Activated CD4-positive, CD25-positive, alpha-beta regulatory T cell treated with anti-CD3 and anti-CD28 coated beads, Interleukin-2, amount 50 U/mL, for 72 hours (primary cell): ENCODE measurements around the gene GSPT1.
"Not testable (repeated sequence)": the region's sequence is repeated elsewhere in the genome, so short reads cannot be mapped to it uniquely, and the experiment has no call there.

Source experiments
- DNase-seq: peaks from one replicate; pipeline ENCODE4 v3.0.0; 2021

The GSPT1 gene

DNA sequence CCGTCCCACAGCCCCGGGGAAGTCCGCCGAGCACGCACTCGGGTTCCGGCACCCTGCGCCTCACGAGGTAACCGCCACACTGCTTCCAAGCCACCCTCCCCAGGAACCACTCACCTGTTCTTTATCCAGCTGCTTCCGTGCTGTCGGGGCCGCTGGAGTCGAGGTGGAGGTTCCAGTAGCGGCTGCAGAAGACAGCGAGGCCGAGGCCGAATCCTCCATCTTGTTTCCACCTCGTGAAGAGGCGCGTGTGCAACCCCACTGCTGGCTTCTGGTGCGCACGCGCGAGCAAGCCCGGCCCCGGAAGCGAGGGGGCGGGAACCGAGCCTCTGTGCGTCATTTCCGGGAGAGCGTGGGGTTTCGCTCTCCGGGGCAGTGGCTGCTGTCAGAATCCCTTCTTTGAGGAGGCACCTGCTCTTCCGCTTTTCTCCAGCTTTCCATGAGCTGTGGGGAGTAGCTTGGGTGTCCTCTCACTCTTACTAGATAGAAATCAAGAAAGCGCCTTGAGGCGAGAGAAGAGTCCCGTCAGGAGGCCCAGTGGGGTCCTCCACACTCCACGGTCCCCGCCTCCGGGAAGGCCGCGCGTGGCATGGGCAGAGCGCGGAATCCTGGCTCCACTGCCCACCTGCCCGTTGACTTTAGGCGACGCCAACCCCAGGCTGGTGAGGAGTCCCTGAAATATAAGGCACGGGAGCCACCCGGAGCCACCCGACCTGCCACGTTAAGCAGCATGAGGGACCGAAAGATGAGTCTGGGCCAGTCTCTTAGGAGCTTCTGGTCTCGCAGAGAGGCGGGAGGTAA, 64.3 kb downstream of the GSPT1 start, which contains the start of gene RSL1D1:
RSL1D1 (minus strand) TSS at position 249 of the 798 bp plus-strand sequence; CDS start at position 219, 30 bp downstream.
- peak; percentile 95 for DNase-seq

DNA sequence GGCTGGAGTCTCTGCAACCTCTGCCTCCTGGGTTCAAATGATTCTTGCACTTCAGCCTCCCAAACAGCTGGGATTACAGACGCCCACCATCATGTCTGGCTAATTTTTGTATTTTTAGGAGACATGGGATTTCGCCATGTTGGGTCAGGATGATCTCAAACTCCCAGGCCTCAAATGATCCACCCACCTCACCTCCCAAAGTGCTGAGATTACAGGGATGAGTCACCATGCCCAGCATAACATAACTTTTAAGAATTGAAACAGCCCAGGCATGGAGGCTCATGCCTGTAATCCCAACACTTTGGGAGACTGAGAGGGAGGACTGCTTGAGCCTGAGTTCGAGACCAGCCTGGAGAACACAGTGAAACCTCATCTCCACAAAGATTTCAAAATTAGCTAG, 66.9 kb downstream of the GSPT1 start:
- no peak for DNase-seq

- no peak for DNase-seq
Observed at GRCh38 chr16:11844499-11844898, 71.3 kb downstream of the GSPT1 start.

DNA sequence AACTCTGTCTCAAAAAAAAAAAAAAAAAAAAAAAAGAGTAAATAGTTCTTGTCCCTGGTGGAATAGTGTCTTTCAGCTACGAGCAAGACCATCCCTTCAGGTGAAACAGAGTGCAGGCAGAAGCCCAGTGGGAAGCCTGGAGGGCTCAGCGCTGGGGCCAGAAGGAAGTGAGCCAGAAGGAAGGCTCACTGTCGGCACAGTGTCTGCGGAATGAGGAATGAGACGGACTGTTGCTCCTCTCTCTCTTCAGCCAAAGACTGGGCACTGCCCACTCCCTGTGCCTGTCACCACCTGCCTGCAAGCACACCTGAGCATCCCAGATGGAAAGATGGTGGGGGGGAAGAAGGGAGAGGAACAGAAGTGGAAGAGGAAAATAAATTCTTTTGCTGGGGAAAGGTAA, 71.9 kb downstream of the GSPT1 start:
- no peak for DNase-seq

GRCh38 chr16:11843206-11843605, 72.5 kb downstream of the GSPT1 start:
- no peak for DNase-seq

DNA sequence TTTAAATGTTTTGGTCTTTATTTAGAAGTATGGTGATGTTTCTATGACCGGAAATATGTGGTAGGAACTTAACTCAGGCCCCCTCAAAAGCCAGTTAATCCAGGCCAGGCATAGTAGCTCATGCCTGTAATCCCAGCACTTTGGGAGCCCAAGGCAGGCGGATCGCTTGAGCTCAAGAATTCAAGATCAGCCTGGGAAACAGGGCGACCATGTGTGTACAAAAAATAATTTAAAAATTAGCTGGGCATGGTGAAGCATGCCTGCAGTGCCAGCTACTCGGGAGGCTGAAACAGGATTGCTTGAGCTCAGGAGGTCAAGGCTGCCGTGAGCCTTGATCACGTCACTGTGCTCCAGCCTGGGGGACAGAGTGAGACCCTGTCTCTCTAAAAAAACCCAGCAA, 74.7 kb downstream of the GSPT1 start:
- no peak for DNase-seq

GRCh38 chr16:11836650-11837244, 79.0 kb downstream of the GSPT1 start:
- DNase-seq: no peak

DNA sequence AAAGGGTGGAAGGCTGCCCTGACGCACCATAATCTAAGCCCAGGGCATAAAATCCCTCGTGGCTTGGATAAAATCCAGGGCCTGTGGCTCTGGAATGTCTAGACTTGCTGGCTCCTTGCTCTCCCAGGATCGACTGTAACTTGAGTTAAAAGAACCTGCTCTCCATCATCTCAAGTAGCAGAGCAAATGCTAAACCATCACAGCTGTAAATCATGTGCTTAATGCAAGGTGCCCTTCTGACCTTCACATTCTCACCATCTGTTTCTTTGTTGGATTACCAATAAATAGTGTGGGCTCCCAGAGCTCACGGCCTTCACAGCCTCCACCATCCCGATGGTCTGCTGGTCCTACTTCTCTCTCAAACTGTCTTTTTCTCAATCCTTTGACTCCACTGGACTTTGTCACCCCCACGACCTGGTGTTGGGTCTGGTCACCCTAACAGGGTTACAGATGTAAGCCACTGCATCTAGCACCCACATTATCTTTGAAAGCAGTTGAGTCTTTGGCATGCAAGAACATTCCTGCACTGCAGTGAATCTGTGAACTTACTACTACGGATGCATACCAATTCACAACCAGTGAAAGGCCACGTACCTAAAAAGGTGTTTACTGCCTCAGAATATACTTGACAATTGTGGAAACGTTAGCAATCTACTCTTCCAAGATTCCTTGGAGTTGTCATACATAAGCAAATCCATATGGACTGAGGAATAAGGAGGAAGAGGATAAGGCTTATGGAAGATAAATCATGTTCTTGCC, 79.7 kb downstream of the GSPT1 start:
- DNase-seq: no peak

DNA sequence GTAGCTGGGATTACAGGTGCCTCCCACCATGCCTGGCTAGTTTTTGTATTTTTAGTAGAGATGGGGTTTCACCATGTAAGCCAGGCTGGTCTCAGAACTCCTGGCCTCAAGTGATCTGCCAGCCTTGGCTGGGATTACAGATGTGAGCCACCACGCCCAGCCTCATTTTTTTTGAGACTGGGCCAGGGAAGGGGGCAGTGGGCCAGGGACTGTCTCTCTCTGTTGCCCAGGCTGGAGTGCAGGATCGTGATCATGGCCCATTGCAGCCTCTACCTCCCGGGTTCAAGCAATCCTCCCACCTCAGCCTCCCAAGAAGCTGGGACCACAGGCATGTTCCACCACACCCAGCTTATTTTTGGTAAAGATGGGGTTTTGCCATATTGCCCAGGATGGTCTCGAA, 80.4 kb downstream of the GSPT1 start:
- no peak for DNase-seq

GRCh38 chr16:11833951-11834695, 81.6 kb downstream of the GSPT1 start:
- DNase-seq: no peak

DNA sequence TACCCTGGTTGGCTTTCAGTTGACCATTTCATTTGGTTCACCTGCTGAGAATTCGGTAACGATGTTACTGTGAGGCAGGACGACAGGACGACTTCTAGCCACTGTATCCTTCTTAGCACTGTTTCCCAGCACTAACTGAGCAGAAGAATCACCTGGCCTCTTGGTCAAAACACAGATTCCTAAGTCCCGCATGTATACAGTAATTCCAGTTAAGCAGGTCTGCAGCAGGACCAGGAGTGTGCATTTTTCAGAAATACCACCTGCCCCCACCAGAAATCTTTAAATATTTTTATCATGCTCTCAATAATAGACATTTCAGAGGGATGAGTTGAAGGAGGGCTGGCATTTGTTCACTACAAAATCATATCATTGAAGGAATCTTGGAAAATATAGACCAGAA, 87.1 kb downstream of the GSPT1 start:
- no peak for DNase-seq

DNA sequence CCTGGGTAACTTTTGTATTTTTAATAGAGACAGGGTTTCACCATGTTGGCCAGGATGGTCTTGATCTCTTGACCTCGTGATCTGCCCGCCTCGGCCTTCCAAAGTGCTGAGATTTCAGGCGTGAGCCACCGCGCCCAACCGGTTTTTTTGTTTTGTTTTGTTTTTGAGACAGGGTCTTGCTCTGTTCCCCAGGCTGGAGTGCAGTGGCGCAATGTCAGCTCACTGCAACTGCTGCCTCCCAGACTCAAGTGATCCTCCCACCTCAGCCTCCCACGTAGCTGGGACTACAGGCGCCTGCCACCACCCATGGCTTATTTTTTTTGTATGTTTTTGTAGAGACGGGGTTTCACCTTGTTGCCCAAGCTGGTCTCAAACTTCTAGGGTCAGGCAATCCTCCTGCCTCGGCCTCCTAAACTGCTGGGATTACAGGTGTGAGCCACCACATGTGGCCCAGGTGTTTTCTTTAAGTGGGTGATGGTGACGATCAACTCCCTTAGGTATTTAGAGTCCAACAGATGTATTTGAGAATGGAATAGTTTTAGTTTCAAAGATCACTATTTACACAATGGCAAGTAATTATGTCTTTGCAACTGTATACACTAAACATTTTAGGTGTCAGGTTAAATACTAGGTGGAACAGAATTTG, 90.1 kb downstream of the GSPT1 start:
- DNase-seq: not testable (repeated sequence)

DNA sequence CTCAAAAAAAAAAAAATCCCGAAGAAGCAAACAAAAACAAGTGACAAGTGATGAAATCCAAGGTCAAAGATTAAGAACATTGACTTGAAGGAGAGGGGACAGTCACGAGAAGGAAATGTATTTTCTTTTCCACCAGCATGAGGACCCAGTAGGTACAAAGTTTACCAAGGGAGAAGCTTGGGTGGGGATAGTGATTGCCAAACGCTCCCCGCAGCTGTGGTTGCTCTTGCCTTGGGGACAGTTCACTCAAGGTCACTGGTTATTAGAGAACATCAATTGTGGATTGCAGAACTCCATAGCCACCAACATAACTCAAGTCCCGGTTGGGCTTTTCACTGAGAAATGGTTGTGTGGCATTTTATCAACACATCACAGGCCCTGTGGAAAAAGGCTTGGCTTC, 91.4 kb downstream of the GSPT1 start:
- DNase-seq: no peak

DNA sequence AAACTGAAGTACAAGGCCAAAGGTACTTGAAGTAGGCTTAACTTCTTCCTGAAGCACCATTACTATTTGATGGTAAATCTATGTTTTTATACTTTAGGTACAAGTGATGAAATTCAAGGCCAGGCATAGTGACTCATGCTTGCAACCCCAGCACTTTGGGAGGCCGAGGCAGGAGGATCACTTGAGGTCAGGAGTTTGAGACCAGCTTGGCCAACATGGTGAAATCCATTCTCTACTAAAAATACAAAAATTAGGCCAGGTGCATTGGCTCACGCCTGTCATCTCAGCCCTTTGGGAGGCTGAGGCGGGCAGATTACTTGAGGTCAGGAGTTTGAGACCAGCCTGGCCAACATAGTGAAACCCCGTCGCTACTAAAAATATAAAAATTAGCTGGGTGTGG, 92.1 kb downstream of the GSPT1 start:
- not testable (repeated sequence) for DNase-seq

DNA sequence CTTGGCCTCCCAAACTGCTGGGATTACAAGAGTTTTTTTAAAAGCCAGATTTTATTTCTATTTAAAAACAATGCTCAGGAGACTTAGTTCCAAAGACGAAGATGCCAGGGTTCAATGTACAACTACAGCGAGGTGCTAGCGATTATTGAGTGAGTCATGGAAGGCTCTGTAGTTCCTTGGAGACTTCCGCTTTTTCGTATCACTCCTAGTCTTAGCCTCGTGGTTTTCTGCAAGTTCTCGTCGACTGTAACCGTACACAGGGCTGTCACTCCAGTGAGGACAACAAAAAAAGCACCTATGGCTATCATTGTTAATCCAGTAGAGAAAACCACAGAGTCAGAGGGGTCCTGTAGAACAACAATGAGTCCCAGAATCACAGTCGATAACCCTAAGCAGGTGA, 96.0 kb downstream of the GSPT1 start:
- DNase-seq: no peak

DNA sequence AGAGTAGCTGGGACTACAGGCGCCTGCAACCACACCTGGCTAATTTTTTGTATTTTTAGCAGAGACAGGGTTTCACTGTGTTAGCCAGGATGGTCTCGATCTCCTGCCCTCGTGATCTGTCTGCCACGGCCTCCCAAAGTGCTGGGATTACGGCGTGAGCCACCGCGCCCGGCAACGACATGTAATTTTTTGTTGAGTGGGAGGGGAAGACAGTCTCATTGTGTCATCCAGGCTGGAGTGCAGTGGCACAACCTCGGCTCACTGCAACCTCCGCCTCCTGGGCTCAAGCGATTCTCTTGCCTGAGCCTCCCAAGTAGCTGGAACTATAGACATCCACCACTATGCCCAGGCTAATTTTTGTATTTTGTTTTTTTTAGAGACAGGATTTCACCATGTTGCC, 96.8 kb downstream of the GSPT1 start:
- not testable (repeated sequence) for DNase-seq
